ENCODE results near the gene ELMO3. TPM values are rescaled to one million over a fixed set of nuclear protein-coding genes. Genes with fewer than 3 reads are reported as not detected.
A peak's percentile ranks its signal among the peaks of the same experiment; 100 is the strongest.

Gene ELMO3
- total RNA-seq, 1 donor from 2014 or later = 0.16 TPM

- no peak for DNase-seq
Observed at GRCh38 chr16:67226295-67226803, 27.4 kb downstream of the ELMO3 start.

- DNase-seq = peak; percentile 94
Observed at GRCh38 chr16:67226804-67227566, 28.1 kb downstream of the ELMO3 start, which contains the start of gene TMEM208. TSS of gene TMEM208 (plus strand) at chr16:67227130. CDS start at chr16:67227219, 89 bp downstream.

- DNase-seq = no peak
Observed at GRCh38 chr16:67227567-67227921, 28.6 kb downstream of the ELMO3 start.

DNA sequence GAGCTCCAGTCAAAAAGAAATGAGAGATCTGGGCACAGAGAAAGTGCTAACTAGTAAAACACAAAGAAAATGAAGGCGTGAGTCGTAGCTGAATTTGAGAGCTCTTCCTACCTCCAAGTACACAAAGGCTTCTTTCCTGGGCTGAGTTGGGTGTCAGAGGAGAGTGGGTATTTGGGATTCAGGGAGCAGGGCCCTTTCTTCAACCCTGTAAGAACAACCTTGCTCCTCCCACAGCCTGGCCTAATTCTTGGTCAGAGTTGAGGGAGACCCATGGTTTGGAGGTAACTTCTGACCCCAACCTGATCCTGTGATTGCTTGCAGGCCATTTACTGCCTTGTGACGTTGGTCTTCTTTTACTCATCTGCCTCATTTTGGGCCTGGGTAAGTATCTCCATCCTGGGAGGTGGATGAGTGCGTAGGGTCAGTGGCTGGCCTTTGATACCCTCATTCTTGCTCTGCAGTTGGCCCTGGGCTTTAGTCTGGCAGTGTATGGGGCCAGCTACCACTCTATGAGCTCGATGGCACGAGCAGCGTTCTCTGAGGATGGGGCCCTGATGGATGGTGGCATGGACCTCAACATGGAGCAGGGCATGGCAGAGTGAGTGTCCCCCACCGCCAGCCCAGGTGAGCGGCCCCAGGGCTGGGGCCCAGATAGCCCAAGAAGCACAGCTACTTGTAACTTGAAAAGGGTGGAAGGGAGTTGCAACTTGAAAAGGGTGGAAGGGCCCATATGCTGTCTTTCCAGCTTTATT lies 29.3 kb downstream of the ELMO3 start:
- no peak for DNase-seq

GRCh38 chr16:67228905-67229304 lies 30.0 kb downstream of the ELMO3 start:
- DNase-seq = no peak

- DNase-seq = no peak
Observed at GRCh38 chr16:67229906-67230808, 31.2 kb downstream of the ELMO3 start.

DNA sequence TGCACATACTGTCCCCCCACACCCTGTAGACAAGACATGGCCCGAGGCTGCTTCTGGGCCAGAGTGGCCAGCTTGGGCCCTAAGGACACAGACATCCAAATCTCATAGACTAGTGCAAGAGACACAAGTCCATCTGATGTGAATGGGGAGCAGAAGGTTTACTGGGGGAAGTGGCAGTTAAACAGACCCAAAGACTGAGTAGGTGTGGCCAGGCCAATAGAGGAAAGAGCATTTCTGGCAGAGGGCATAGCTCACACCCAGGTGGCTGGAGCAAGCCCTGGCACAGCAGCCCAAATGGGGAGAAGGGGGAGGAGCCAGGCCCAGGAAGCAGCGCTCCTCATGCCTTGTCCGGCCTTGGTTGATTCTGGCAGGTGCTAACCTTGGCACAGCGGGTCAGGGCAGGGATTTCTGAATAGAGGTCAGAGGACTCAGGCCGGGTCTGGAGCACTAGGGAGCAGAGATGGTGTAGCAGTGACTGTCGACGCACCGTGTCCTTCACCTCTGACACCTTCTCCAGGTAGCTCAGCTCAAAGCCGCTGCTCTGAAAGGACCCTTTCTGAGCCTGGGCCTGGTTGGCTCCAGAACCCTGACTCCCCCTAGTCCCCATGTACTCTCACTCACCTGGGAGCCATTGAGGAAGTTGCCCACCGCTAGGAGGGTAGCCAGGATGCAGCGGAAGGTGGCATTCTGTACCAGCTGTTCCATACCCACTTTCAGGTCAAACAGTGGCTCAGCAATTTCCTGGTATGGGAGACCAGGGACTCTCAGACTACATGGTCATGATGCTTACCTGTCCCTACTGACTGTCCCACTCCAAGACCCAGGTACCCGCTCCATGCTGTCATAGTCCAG lies 32.1 kb downstream of the ELMO3 start:
- DNase-seq = no peak

DNA sequence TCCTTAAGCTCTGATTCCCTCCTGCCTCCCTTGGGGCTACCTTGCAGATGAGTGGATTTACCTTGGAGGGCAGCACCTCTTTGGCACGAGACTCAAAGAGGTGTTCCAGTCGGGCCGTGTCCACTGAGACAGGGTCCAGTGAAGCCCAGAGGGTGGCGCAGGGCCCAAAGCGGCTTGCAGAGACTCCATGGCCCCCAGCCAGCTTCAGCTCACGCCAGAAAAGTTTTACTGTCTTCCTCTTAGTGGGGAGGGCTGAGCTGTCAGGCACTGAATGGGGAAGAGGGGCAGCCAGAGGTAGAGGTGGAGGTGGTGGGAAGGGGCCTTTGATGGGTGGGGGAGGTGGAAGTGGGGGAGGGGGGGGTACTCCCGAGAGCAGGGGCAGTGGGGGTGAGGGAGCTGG lies 34.7 kb downstream of the ELMO3 start:
- DNase-seq = no peak

GRCh38 chr16:67234180-67234597 lies 35.3 kb downstream of the ELMO3 start:
- DNase-seq = no peak

- no peak for DNase-seq
Observed at GRCh38 chr16:67235816-67236562, 37.1 kb downstream of the ELMO3 start.

GRCh38 chr16:67236563-67237395 lies 37.8 kb downstream of the ELMO3 start:
- no peak for DNase-seq

GRCh38 chr16:67237396-67238277 lies 38.7 kb downstream of the ELMO3 start:
- DNase-seq = no peak

- no peak for DNase-seq
Observed at GRCh38 chr16:67238278-67238575, 39.3 kb downstream of the ELMO3 start.

- DNase-seq = no peak
Observed at GRCh38 chr16:67238806-67239470, 40.0 kb downstream of the ELMO3 start.

DNA sequence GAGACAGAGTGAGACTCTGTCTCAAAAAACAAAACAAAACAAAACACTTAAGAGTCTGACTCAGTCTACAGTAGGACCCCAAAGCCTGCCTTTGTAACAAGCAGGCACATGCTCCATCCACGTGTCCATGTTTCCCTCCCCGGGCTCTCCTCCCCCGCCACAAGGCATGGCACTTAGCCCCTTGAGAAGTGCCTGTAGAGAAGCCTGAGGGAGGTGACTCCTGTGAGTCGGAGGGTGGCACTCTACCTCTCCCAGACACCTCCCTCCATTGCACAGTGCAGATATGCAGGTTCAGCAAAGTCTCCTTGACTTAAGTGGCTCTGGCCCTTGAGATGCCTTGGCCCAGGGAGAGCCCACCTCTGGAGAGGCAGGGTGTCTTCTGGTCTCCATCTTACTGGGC lies 41.6 kb downstream of the ELMO3 start:
- DNase-seq = no peak

DNA sequence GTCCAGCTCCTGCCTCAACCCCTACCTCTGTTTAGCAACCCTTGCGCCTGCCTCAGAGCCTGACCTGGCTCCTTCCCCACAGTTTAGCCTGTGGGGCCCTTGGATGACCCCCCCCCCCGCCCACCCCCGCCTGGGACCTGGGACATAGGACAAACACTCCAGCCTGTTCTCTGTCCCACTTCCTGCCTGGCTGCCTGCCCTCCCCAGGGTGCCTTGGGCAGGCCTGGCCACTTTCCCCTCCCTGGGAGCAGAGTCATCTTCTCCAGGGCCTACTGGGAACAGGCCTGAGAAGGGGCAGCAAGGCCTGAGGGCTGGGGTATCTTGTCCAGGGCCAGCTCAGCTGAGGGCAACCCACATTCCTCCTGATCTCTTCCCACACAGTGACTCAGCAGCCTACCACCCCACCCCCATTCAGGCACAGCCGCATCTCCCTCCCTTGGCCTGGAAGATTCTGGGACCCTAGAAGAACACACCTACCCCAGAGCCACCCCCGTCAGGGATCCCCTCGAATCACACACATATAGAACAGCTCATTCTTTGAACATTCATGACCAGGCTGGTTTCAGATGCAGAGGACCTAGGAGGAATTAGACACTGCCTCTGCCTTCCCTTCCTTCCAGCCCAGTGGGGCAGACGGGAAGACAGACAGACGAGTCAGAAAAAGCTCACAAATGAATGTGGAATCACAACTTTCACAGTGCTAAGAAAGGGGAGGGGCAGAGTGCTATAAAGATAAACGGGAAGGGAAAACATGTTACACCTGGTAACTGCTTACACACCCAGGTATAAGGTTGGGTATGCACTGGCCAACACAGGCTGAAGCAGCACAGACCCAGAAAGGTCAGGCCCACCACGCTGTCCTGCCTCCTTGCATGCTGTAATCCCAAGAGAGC lies 42.3 kb downstream of the ELMO3 start:
- no peak for DNase-seq

GRCh38 chr16:67242138-67242730 lies 43.3 kb downstream of the ELMO3 start:
- DNase-seq = no peak

All from occipital lobe (tissue), 2 donors.